Spleen (tissue), 11 donors: ENCODE data around the gene CDH3. TPM values are rescaled to one million over a fixed set of nuclear protein-coding genes. Genes with fewer than 3 reads are reported as not detected.

Experiments
- DNase-seq: peaks from one replicate; pipeline ENCODE4 v3.0.0-alpha.2; 2020
- H3K27ac ChIP-seq, 8 donors: fragments of 200-600 bp; sonication (generic) in 7 of 8; 1 replicate in 4 of 8; 2 replicates in 4 of 8; pipeline versions ENCODE4 v1.5.0 to v1.8.0; 2016 to 2021; ENCODE audit warnings: inconsistent platforms in 4 of 8, mild to moderate bottlenecking in 4 of 8, moderate library complexity in 1 of 8
- H3K27me3 ChIP-seq, 7 donors: fragments of 200-600 bp; sonication (generic) in 6 of 7; replicated peaks in 1 of 7; 1 replicate in 4 of 7; 2 replicates in 3 of 7; pipeline versions ENCODE4 v1.5.0 to v1.8.0; 2016 to 2021; ENCODE audit warnings: inconsistent platforms in 3 of 7, mild to moderate bottlenecking in 1 of 7
- H3K36me3 ChIP-seq, 6 donors: fragments of 200-600 bp; sonication (generic) in 5 of 6; 1 replicate in 4 of 6; 2 replicates in 2 of 6; pipeline versions ENCODE4 v1.5.0 to v1.8.0; 2016 to 2021; ENCODE audit warnings: inconsistent platforms in 2 of 6
- H3K4me1 ChIP-seq, 6 donors: fragments of 200-600 bp; sonication (generic) in 5 of 6; 1 replicate in 3 of 6; 2 replicates in 3 of 6; pipeline versions ENCODE4 v1.5.0 to v1.8.0; 2016 to 2021; ENCODE audit warnings: inconsistent platforms in 3 of 6
- H3K4me3 ChIP-seq, 8 donors: fragments of 200-600 bp; sonication (generic) in 7 of 8; 1 replicate in 4 of 8; 2 replicates in 4 of 8; pipeline versions ENCODE4 v1.5.0 to v1.8.0; 2016 to 2021; ENCODE audit warnings: inconsistent platforms in 4 of 8, mild to moderate bottlenecking in 4 of 8, moderate library complexity in 2 of 8
- H3K9me3 ChIP-seq, 8 donors: fragments of 200-600 bp; sonication (generic) in 7 of 8; 1 replicate in 4 of 8; 2 replicates in 4 of 8; pipeline versions ENCODE4 v1.5.0 to v1.8.0; 2016 to 2021; ENCODE audit warnings: inconsistent platforms in 4 of 8
- CTCF ChIP-seq, 11 experiments: fragments of 200-600 bp in 7 of 11; fragments of 450-650 bp in 4 of 11; sonication (generic) in 4 of 11; IDR thresholded peaks in 8 of 11; conservative IDR thresholded peaks in 3 of 11; 1 replicate in 7 of 11; 2 replicates in 4 of 11; pipeline versions ENCODE4 v1.4.0 to v1.8.0; 2016 to 2021; ENCODE audit warnings: antibody characterized with exemption in 11 of 11, inconsistent platforms in 4 of 11, mild to moderate bottlenecking in 1 of 11
- POLR2A ChIP-seq, 3 donors: fragments of 450-650 bp; IDR thresholded peaks; one replicate each; pipeline ENCODE4 v1.5.1; 2017; ENCODE audit warnings: antibody characterized with exemption in 3 of 3, mild to moderate bottlenecking in 1 of 3
- POLR2AphosphoS5 ChIP-seq, 3 donors: sonication (generic); formaldehyde crosslinking; IDR thresholded peaks; one replicate each; pipeline ENCODE4 v1.5.1; 2017; ENCODE audit warnings: antibody characterized with exemption in 3 of 3
- WGBS, 5 donors: extraction: QIAGEN DNeasy Blood & Tissue Kit in 3 of 5; methylation state at CpG; one replicate each; pipeline versions ENCODE4 v1.1.5 to v1.1.7; 2013 to 2018; 5-methylcytosine and 5-hydroxymethylcytosine counted together
- intact Hi-C: fragments of 100-400 bp; cut with DNase I; formaldehyde crosslinking; loops from one replicate; pipeline ENCODE4 v1.15.0; 2023; ENCODE audit warnings: low total_unique reads
- polyA plus RNA-seq, 3 donors: library from polyadenylated mRNA; stranded (reverse); fragments of 200-250 nt; gene quantifications; one replicate each; pipeline ENCODE4 v1.2.1, GENCODE V29; 2013
- total RNA-seq, 7 donors: library from RNA; depleted of rRNA in 3 of 7; stranded (reverse); fragments of >200 nt in 3 of 7; fragmentation: NEBNext Ultra II Directional in 4 of 7; extraction: Animal tissue kit (Norgen Biotek cat#: 25700) in 4 of 7; gene quantifications; one replicate each; pipeline versions ENCODE4 v1.1.0 to v1.2.1, GENCODE V29; 2016 to 2021
- donor health status: healthy with polysubstance abuse.
- donor health status: DM: no; HTN: no; CAD: no; lungs with moderate emphysema.
- donor health status: DM: no; HTN: no; CAD: no.
- donor health status: Bipolar disorder and iron deficiency.
- donor health status: healthy.
- donor health status: DM: no; HTN: no; CAD: no.
- donor health status: DM: yes; HTN: yes; CAD: no.

Gene CDH3
- total and polyA plus RNA-seq, 10 donors: 1.5 to 47.6 (median 23.0) TPM

GRCh38 chr16:68656751-68657150, 11.6 kb downstream of the CDH3 start:
- H3K36me3 ChIP-seq: no peaks in the 10 kb centered on the region
- intact Hi-C loops: no loop called here
- H3K4me1 ChIP-seq: no peaks in the 10 kb centered on the region
- no peak for DNase-seq
- H3K9me3 ChIP-seq: no peaks in the 10 kb centered on the region
- TF ChIP-seq CTCF (IDR thresholded peaks at IDR 0.05 in 8 of 11, conservative IDR thresholded peaks at IDR 0.05 in 3 of 11) (no peak), POLR2A (IDR thresholded peaks at IDR 0.05) (no peak), POLR2AphosphoS5 (IDR thresholded peaks at IDR 0.05) (no peak)
- WGBS, 5 donors: 32 to 84% (median 67%) methylated on average over 2 of the region's 2 CpGs
- no peak overlapping the region for H3K4me3 ChIP-seq
- no peaks in the 10 kb centered on the region for H3K27me3 ChIP-seq
- no peak overlapping the region for H3K27ac ChIP-seq

- Histone ChIP-seq H3K36me3 (no peaks in the 10 kb centered on the region), H3K27me3 (no peaks in the 10 kb centered on the region), H3K4me3 (no peak overlapping the region), H3K4me1 (no peaks in the 10 kb centered on the region), H3K9me3 (no peaks in the 10 kb centered on the region), H3K27ac (peak overlapping the region in 3 of 8 donors; percentile 31 to 59 (median 35))
- WGBS, 5 donors: 79 to 87% (median 83%) methylated on average over 11 to 13 of the region's 13 CpGs
- intact Hi-C loops: no loop called here
- no peak for DNase-seq
- no peak for TF ChIP-seq CTCF (IDR thresholded peaks at IDR 0.05 in 8 of 11, conservative IDR thresholded peaks at IDR 0.05 in 3 of 11)
- no peak for TF ChIP-seq POLR2A (IDR thresholded peaks at IDR 0.05)
- no peak for TF ChIP-seq POLR2AphosphoS5 (IDR thresholded peaks at IDR 0.05)
Measured at GRCh38 chr16:68658341-68658973, 13.3 kb downstream of the CDH3 start.

- no peak for TF ChIP-seq POLR2AphosphoS5 (IDR thresholded peaks at IDR 0.05)
- no peak for TF ChIP-seq POLR2A (IDR thresholded peaks at IDR 0.05)
- TF ChIP-seq CTCF (IDR thresholded peaks at IDR 0.05 in 8 of 11, conservative IDR thresholded peaks at IDR 0.05 in 3 of 11): no peak
- Histone ChIP-seq H3K36me3 (no peaks in the 10 kb centered on the region), H3K4me3 (no peak overlapping the region), H3K27ac (peak overlapping the region in 1 of 8 donors; percentile 31), H3K9me3 (no peaks in the 10 kb centered on the region), H3K4me1 (no peaks in the 10 kb centered on the region), H3K27me3 (no peaks in the 10 kb centered on the region)
- WGBS, 5 donors: 54 to 83% (median 67%) methylated on average over 1 of the region's 1 CpG
- no peak for DNase-seq
- intact Hi-C loops: no loop called here
Measured at GRCh38 chr16:68658974-68659360, 13.9 kb downstream of the CDH3 start.

- no peak for DNase-seq
- Histone ChIP-seq H3K4me3 (no peak overlapping the region), H3K27me3 (no peaks in the 10 kb centered on the region), H3K27ac (peak overlapping the region in 2 of 8 donors; percentile 26 to 31), H3K9me3 (no peaks in the 10 kb centered on the region), H3K4me1 (no peaks in the 10 kb centered on the region), H3K36me3 (no peaks in the 10 kb centered on the region)
- TF ChIP-seq POLR2A (IDR thresholded peaks at IDR 0.05) (no peak), CTCF (IDR thresholded peaks at IDR 0.05 in 8 of 11, conservative IDR thresholded peaks at IDR 0.05 in 3 of 11) (no peak), POLR2AphosphoS5 (IDR thresholded peaks at IDR 0.05) (no peak)
- WGBS, 5 donors: 52 to 71% (median 65%) methylated on average over 8 of the region's 8 CpGs
- intact Hi-C loops: no loop called here
Measured at GRCh38 chr16:68659412-68660358, 14.6 kb downstream of the CDH3 start.
